HepG2 (cell line): ENCODE data around the gene TRIM15. TPM values are rescaled to one million over a fixed set of nuclear protein-coding genes. Genes with fewer than 3 reads are reported as not detected.

Experiments
- ATAC-seq: fragments of 200-7000 bp; cut with Tn5 transposase; 3 replicates; pipeline ENCODE4 v1.9.1; 2020; ENCODE audit warnings: mild to moderate bottlenecking, moderate library complexity
- BruUV-seq: library from RNA; stranded (reverse); fragments of 400-500 nt; replicated peaks from 2 replicates; lab custom pipeline; 2021; lab: Mats Ljungman, UMichigan
- CTCF ChIA-PET: fragments of 300-600 bp; formaldehyde crosslinking; extraction: SDS; loops from one replicate; lab custom pipeline; 2021; ENCODE audit warnings: low total read pairs, inconsistent platforms, low intra/inter-chr PET ratio; lab: Yijun Ruan, JAX
- POLR2A ChIA-PET: fragments of 350-600 bp; sonication (Branson Sonifier 250); formaldehyde crosslinking; loops from one replicate; lab custom pipeline; 2020; ENCODE audit warnings: antibody characterized with exemption, inconsistent platforms; lab: Yijun Ruan, JAX
- DNase-seq: peaks from one replicate; pipeline ENCODE4 v3.0.0-alpha.2; 2015; ENCODE audit warnings: low spot score
- FAIRE-seq: peaks from 3 replicates; lab custom pipeline; 2011; peaks lifted over from hg19 to GRCh38; lab: Jason Lieb, UNC
- H2AFZ ChIP-seq: one replicate; pipeline ENCODE4 v1.6.1; 2011; ENCODE audit warnings: low read length, inconsistent platforms
- H3K27ac ChIP-seq: fragments of 300-600 bp; 3 replicates; pipeline ENCODE4 v1.8.0; 2011; ENCODE audit warnings: mixed run types, mild to moderate bottlenecking, mixed read lengths, low read length, inconsistent platforms; ENCODE audit not compliant: insufficient read depth; ENCODE audit errors: extremely low read length
- H3K27me3 ChIP-seq, 2 experiments: fragments of 200-600 bp in 1 of 2; 2 replicates in 1 of 2; 3 replicates in 1 of 2; pipeline versions ENCODE4 v1.6.0 to v1.8.0; 2011; ENCODE audit warnings: low read length in 2 of 2, mild to moderate bottlenecking in 2 of 2, moderate library complexity in 2 of 2, inconsistent platforms in 1 of 2; ENCODE audit not compliant: insufficient read depth in 2 of 2, control insufficient read depth in 1 of 2
- H3K36me3 ChIP-seq, 2 experiments: fragments of 200-600 bp in 1 of 2; replicated peaks in 1 of 2; 2 replicates in 1 of 2; 3 replicates in 1 of 2; pipeline versions ENCODE4 v1.5.1 to v1.8.0; 2011; ENCODE audit warnings: low read length in 2 of 2, inconsistent platforms in 1 of 2; ENCODE audit not compliant: insufficient read depth in 2 of 2, control insufficient read depth in 1 of 2
- H3K4me1 ChIP-seq: 2 replicates; pipeline ENCODE4 v1.5.1; 2012; ENCODE audit warnings: low read length, inconsistent platforms; ENCODE audit not compliant: insufficient read depth
- H3K4me2 ChIP-seq: 2 replicates; pipeline ENCODE4 v1.6.0; 2011; ENCODE audit warnings: low read depth, low read length, inconsistent platforms
- H3K4me3 ChIP-seq, 3 experiments: fragments of 200-600 bp in 1 of 3; sonication (generic), shearing (Covaris generic) in 1 of 3; replicated peaks in 1 of 3; 2 replicates each; pipeline ENCODE4 v1.5.1; 2011 to 2016; ENCODE audit warnings: low read length in 3 of 3, inconsistent platforms in 2 of 3, low read depth in 2 of 3, mild to moderate bottlenecking in 2 of 3, control low read depth in 1 of 3, mixed read lengths in 1 of 3; ENCODE audit not compliant: insufficient read depth in 1 of 3
- H3K79me2 ChIP-seq: one replicate; pipeline ENCODE4 v1.6.1; 2011; ENCODE audit warnings: low read length, inconsistent platforms; ENCODE audit not compliant: insufficient read depth
- H3K9ac ChIP-seq: 2 replicates; pipeline ENCODE4 v1.6.0; 2011; ENCODE audit warnings: mild to moderate bottlenecking, low read depth, low read length, inconsistent platforms; ENCODE audit not compliant: insufficient read depth
- H3K9me3 ChIP-seq: 2 replicates; pipeline ENCODE4 v1.5.1; 2012; ENCODE audit warnings: mild to moderate bottlenecking, low read length
- H4K20me1 ChIP-seq: 2 replicates; pipeline ENCODE4 v1.6.0; 2011; ENCODE audit warnings: inconsistent platforms, mild to moderate bottlenecking, low read length, moderate library complexity; ENCODE audit not compliant: insufficient read depth
- HDAC2 ChIP-seq: sonication (generic); formaldehyde crosslinking; IDR thresholded peaks from 2 replicates; pipeline ENCODE4 v1.4.0; 2020; ENCODE audit warnings: missing genetic modification reagents
- HNF4G ChIP-seq, 2 experiments: sonication (generic) in 1 of 2; formaldehyde crosslinking in 1 of 2; IDR thresholded peaks; 2 replicates each; pipeline versions ENCODE4 v1.4.0 to v1.6.1; 2011 to 2020; ENCODE audit warnings: borderline replicate concordance in 2 of 2, low read depth in 2 of 2, mild to moderate bottlenecking in 2 of 2, low read length in 1 of 2, missing genetic modification reagents in 1 of 2, moderate library complexity in 1 of 2
- IRF2 ChIP-seq: IDR thresholded peaks from 2 replicates; pipeline ENCODE4 v1.6.1; 2018; ENCODE audit warnings: missing genetic modification reagents, missing compliant biosample characterization
- JARID2 ChIP-seq: sonication (generic); formaldehyde crosslinking; IDR thresholded peaks from 2 replicates; pipeline ENCODE4 v1.8.1; 2023; ENCODE audit warnings: missing genetic modification reagents, inconsistent platforms; ENCODE audit not compliant: insufficient replicate concordance
- KAT8 ChIP-seq: IDR thresholded peaks from 2 replicates; pipeline ENCODE4 v1.6.1; 2016; ENCODE audit warnings: missing genetic modification reagents, missing compliant biosample characterization
- MED1 ChIP-seq: sonication (generic); formaldehyde crosslinking; IDR thresholded peaks from 2 replicates; pipeline ENCODE4 v1.4.0; 2020; ENCODE audit warnings: missing genetic modification reagents
- PAXIP1 ChIP-seq: sonication (generic); formaldehyde crosslinking; conservative IDR thresholded peaks from 2 replicates; pipeline ENCODE4 v1.4.0; 2020; ENCODE audit warnings: mild to moderate bottlenecking, missing genetic modification reagents, moderate library complexity
- RXRB ChIP-seq: IDR thresholded peaks from 2 replicates; pipeline ENCODE4 v1.6.1; 2016; ENCODE audit warnings: borderline replicate concordance, missing genetic modification reagents, missing compliant biosample characterization
- XRCC5 ChIP-seq: fragments of 200-400 bp; formaldehyde crosslinking; optimal IDR thresholded peaks from 2 replicates; pipeline ENCODE3; 2017; ENCODE audit warnings: mild to moderate bottlenecking, low read length
- ZNF263 ChIP-seq: sonication (generic); formaldehyde crosslinking; IDR thresholded peaks from 2 replicates; pipeline ENCODE4 v1.4.0; 2020; ENCODE audit warnings: missing genetic modification reagents
- ZNF451 ChIP-seq: sonication (generic); formaldehyde crosslinking; IDR thresholded peaks from 2 replicates; pipeline ENCODE4 v1.5.0; 2020; ENCODE audit warnings: mild to moderate bottlenecking, missing genetic modification reagents
- ZNF564 ChIP-seq: sonication (generic); formaldehyde crosslinking; IDR thresholded peaks from 2 replicates; pipeline ENCODE4 v1.8.1; 2023; ENCODE audit warnings: mild to moderate bottlenecking, missing genetic modification reagents
- ZNF788 ChIP-seq: sonication (generic); formaldehyde crosslinking; IDR thresholded peaks from 2 replicates; pipeline ENCODE4 v1.5.0; 2020; ENCODE audit warnings: mild to moderate bottlenecking, missing genetic modification reagents, borderline replicate concordance
- ZNF792 ChIP-seq: IDR thresholded peaks from 2 replicates; pipeline ENCODE4 v1.6.1; 2016
- WGBS: methylation state at CpG from one replicate; pipeline ENCODE4 v1.1.6; 2017; ENCODE audit warnings: low lambda C conversion rate; 5-methylcytosine and 5-hydroxymethylcytosine counted together
- in situ Hi-C: cut with HindIII; loops from 2 replicates; pipeline ENCODE4 v1.10.0; 2017; ENCODE audit warnings: low pct_unique_long_range_greater_than_20kb; ENCODE audit not compliant: extremely low pct_ligation_motif_present
- intact Hi-C: fragments of 100-400 bp; cut with micrococcal nuclease; formaldehyde crosslinking; loops from one replicate; pipeline ENCODE4 v1.10.0; 2022; ENCODE audit not compliant: unreplicated experiment
- polyA plus RNA-seq, 8 experiments: library from polyadenylated mRNA; depleted of rRNA in 3 of 8; stranded (reverse) in 7 of 8; unstranded in 1 of 8; fragments of >200 nt; fragmentation: Illumina TruSeq in 4 of 8; extraction: Trizol in 4 of 8; gene quantifications; 2 replicates each; pipeline versions ENCODE4 v1.2.1 to v1.2.3, GENCODE V29; 2011 to 2016; ENCODE audit warnings: low read depth in 4 of 8, missing spikeins in 1 of 8, mixed read lengths in 1 of 8; ENCODE audit not compliant: insufficient read depth in 1 of 8
- total RNA-seq, 5 experiments: library from RNA; depleted of rRNA; stranded (reverse); fragments of >200 nt; fragmentation: Illumina TruSeq; extraction: Trizol; gene quantifications; 2 replicates each; pipeline ENCODE4 v1.2.3, GENCODE V29; 2016; ENCODE audit warnings: low read depth in 1 of 5
- TF ChIP-seq, protein P1 (sequence below): sonication (generic); formaldehyde crosslinking; IDR thresholded peaks from 2 replicates; pipeline ENCODE4 v1.4.0; 2020; ENCODE audit warnings: missing genetic modification reagents
- TF ChIP-seq, protein P2 (sequence below): sonication (generic); formaldehyde crosslinking; IDR thresholded peaks from 2 replicates; pipeline ENCODE4 v1.4.0; 2020; ENCODE audit warnings: missing genetic modification reagents; ENCODE audit errors: not compliant biosample characterization

The TRIM15 gene
- total and polyA plus RNA-seq, 2 of the 13 experiments (the other 11 are each of a cell fraction or from before 2014, with no cell fraction given) = 35.1 to 38.2 TPM

GRCh38 chr6:30154709-30155519, 8.4 kb upstream of the TRIM15 start:
- Histone ChIP-seq H3K36me3 (no peaks in the 10 kb centered on the region), H3K27ac (peak overlapping the region; percentile 49), H3K79me2 (no peaks in the 10 kb centered on the region), H3K4me3 (peak overlapping the region in 1 of 3 experiments; percentile 35; a peak in 1 of 6 replicates), H4K20me1 (no peaks in the 10 kb centered on the region), H3K9ac (no peak overlapping the region), H2AFZ (no peak overlapping the region), H3K27me3 (no peaks in the 10 kb centered on the region), H3K4me2 (peak overlapping the region; percentile 57), H3K4me1 (peaks cover 70% of the 10 kb centered on the region), H3K9me3 (no peaks in the 10 kb centered on the region)
- BruUV-seq = no TSS peak
- ChIA-PET POLR2A (interaction anchor here (0.6 to 1.3 kb wide), 5 partner anchors 9 to 168 kb away, joined by 3 to 7 read pairs (median 5); partner anchors contain the start of gene TRIM40), CTCF (no interaction called here)
- in situ Hi-C loops = no loop called here
- DNase-seq (peak; percentile 82), FAIRE-seq (peak; percentile 83), ATAC-seq (peak; percentile 95)
- WGBS = 11% methylated on average over 12 of the region's 12 CpGs
- intact Hi-C loops = no loop called here
- TF ChIP-seq ZNF788 (CRISPR knock-in tag) = no peak
- TF ChIP-seq JARID2 (CRISPR knock-in tag) = no peak
- no peak for TF ChIP-seq ZNF564 (CRISPR knock-in tag)
- 0 out of 2 replicates have a peak, but pooled peaks have one; percentile 30 for TF ChIP-seq MED1 (CRISPR knock-in tag)
- no peak for TF ChIP-seq KAT8
- TF ChIP-seq HNF4G (IDR thresholded peaks at IDR 0.05; ENCODE audit: borderline replicate concordance, low read depth, low read length) = peak; percentile 61; the same call in 1 of the 2 replicates
- TF ChIP-seq HNF4G (CRISPR knock-in tag; IDR thresholded peaks at IDR 0.05; ENCODE audit: borderline replicate concordance, low read depth) = no peak
- TF ChIP-seq IRF2 = peak; percentile 67; the same call in 1 of the 2 replicates
- TF ChIP-seq RXRB (CRISPR knock-in tag) = 0 out of 2 replicates have a peak, but pooled peaks have one; percentile 8
- TF ChIP-seq, protein P1, sequence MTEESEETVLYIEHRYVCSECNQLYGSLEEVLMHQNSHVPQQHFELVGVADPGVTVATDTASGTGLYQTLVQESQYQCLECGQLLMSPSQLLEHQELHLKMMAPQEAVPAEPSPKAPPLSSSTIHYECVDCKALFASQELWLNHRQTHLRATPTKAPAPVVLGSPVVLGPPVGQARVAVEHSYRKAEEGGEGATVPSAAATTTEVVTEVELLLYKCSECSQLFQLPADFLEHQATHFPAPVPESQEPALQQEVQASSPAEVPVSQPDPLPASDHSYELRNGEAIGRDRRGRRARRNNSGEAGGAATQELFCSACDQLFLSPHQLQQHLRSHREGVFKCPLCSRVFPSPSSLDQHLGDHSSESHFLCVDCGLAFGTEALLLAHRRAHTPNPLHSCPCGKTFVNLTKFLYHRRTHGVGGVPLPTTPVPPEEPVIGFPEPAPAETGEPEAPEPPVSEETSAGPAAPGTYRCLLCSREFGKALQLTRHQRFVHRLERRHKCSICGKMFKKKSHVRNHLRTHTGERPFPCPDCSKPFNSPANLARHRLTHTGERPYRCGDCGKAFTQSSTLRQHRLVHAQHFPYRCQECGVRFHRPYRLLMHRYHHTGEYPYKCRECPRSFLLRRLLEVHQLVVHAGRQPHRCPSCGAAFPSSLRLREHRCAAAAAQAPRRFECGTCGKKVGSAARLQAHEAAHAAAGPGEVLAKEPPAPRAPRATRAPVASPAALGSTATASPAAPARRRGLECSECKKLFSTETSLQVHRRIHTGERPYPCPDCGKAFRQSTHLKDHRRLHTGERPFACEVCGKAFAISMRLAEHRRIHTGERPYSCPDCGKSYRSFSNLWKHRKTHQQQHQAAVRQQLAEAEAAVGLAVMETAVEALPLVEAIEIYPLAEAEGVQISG (CRISPR knock-in tag) = peak; percentile 42; the same call in 1 of the 2 replicates
- TF ChIP-seq ZNF263 (CRISPR knock-in tag) = peak; percentile 90
- TF ChIP-seq PAXIP1 = peak; percentile 47
- peak; percentile 15 for TF ChIP-seq XRCC5
- 0 out of 2 replicates have a peak, but pooled peaks have one; percentile 49 for TF ChIP-seq ZNF792
- TF ChIP-seq, protein P2, sequence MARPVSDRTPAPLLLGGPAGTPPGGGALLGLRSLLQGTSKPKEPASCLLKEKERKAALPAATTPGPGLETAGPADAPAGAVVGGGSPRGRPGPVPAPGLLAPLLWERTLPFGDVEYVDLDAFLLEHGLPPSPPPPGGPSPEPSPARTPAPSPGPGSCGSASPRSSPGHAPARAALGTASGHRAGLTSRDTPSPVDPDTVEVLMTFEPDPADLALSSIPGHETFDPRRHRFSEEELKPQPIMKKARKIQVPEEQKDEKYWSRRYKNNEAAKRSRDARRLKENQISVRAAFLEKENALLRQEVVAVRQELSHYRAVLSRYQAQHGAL = no peak
- TF ChIP-seq ZNF451 = 0 out of 2 replicates have a peak, but pooled peaks have one; percentile 11
- 0 out of 2 replicates have a peak, but pooled peaks have one; percentile 37 for TF ChIP-seq HDAC2 (CRISPR knock-in tag)
